ENCODE data around the gene GRM1.

GRM1 gene

GRCh38 chr6:146041282-146041681 lies 12.4 kb downstream of the GRM1 start:
- Histone ChIP-seq H3K4me1 (ENCODE audit: control insufficient read depth in 5 of 5, insufficient read depth in 5 of 5, low read length in 5 of 5) (no peaks in the 10 kb centered on the region), H3K27ac (ENCODE audit: low read depth, low read length) (no peak overlapping the region), H3K9ac (ENCODE audit: low read length in 5 of 5) (no peak overlapping the region), H3K27me3 (ENCODE audit: control insufficient read depth in 5 of 5, insufficient read depth in 4 of 5, low read length in 5 of 5) (no peaks in the 10 kb centered on the region), H3K4me3 (ENCODE audit: low read depth in 1 of 5, low read length in 5 of 5) (no peak overlapping the region), H3K9me3 (ENCODE audit: control insufficient read depth in 5 of 5, low read length in 5 of 5) (peaks cover 0 to 25% (median 16%) of the 10 kb centered on the region in 5 donors), H3K36me3 (ENCODE audit: control insufficient read depth in 5 of 5, insufficient read depth in 5 of 5, low read length in 5 of 5) (no peaks in the 10 kb centered on the region)

DNA sequence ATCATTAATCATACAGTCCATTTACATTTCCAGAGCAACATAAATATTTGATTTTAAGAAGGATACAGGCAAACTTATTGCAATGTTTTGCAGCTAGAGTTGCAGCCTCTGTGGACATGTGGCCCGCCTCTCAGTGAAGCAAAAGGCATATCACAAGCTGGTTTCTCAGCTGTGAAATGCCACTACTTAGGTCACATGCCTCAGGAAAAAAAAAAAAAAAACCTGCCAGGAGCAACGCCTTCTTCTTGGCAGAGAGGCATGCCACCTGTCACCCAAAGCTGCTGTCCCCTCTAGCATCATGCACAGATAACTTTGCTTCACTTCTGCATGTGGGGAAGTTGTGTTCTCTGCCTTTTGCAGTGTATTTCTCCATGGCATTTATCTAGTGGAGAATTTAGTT lies 18.5 kb downstream of the GRM1 start:
- H3K9ac ChIP-seq (ENCODE audit: low read length in 5 of 5): no peak overlapping the region
- peaks cover 0 to 6% (median 0%) of the 10 kb centered on the region in 5 donors for H3K9me3 ChIP-seq (ENCODE audit: control insufficient read depth in 5 of 5, low read length in 5 of 5)
- no peaks in the 10 kb centered on the region for H3K36me3 ChIP-seq (ENCODE audit: control insufficient read depth in 5 of 5, insufficient read depth in 5 of 5, low read length in 5 of 5)
- H3K27me3 ChIP-seq (ENCODE audit: control insufficient read depth in 5 of 5, insufficient read depth in 4 of 5, low read length in 5 of 5): no peaks in the 10 kb centered on the region
- no peak overlapping the region for H3K4me3 ChIP-seq (ENCODE audit: low read depth in 1 of 5, low read length in 5 of 5)
- no peak overlapping the region for H3K27ac ChIP-seq (ENCODE audit: low read depth, low read length)
- no peaks in the 10 kb centered on the region for H3K4me1 ChIP-seq (ENCODE audit: control insufficient read depth in 5 of 5, insufficient read depth in 5 of 5, low read length in 5 of 5)

- Histone ChIP-seq H3K36me3 (ENCODE audit: control insufficient read depth in 5 of 5, insufficient read depth in 5 of 5, low read length in 5 of 5) (no peaks in the 10 kb centered on the region), H3K4me1 (ENCODE audit: control insufficient read depth in 5 of 5, insufficient read depth in 5 of 5, low read length in 5 of 5) (no peaks in the 10 kb centered on the region), H3K9me3 (ENCODE audit: control insufficient read depth in 5 of 5, low read length in 5 of 5) (peaks cover 0 to 6% (median 0%) of the 10 kb centered on the region in 5 donors), H3K4me3 (ENCODE audit: low read depth in 1 of 5, low read length in 5 of 5) (no peak overlapping the region), H3K27me3 (ENCODE audit: control insufficient read depth in 5 of 5, insufficient read depth in 4 of 5, low read length in 5 of 5) (no peaks in the 10 kb centered on the region), H3K27ac (ENCODE audit: low read depth, low read length) (no peak overlapping the region), H3K9ac (ENCODE audit: low read length in 5 of 5) (no peak overlapping the region)
These were observed 21.3 kb downstream of the GRM1 start for GRCh38 chr6:146050168-146050567.

- Histone ChIP-seq H3K9ac (ENCODE audit: low read length in 5 of 5) (no peak overlapping the region), H3K9me3 (ENCODE audit: control insufficient read depth in 5 of 5, low read length in 5 of 5) (no peaks in the 10 kb centered on the region), H3K27ac (ENCODE audit: low read depth, low read length) (no peak overlapping the region), H3K36me3 (ENCODE audit: control insufficient read depth in 5 of 5, insufficient read depth in 5 of 5, low read length in 5 of 5) (no peaks in the 10 kb centered on the region), H3K27me3 (ENCODE audit: control insufficient read depth in 5 of 5, insufficient read depth in 4 of 5, low read length in 5 of 5) (no peaks in the 10 kb centered on the region), H3K4me1 (ENCODE audit: control insufficient read depth in 5 of 5, insufficient read depth in 5 of 5, low read length in 5 of 5) (peaks cover 0 to 3% (median 0%) of the 10 kb centered on the region in 5 donors), H3K4me3 (ENCODE audit: low read depth in 1 of 5, low read length in 5 of 5) (no peak overlapping the region)
These were observed 27.6 kb downstream of the GRM1 start for GRCh38 chr6:146056506-146056905.

- Histone ChIP-seq H3K4me1 (ENCODE audit: control insufficient read depth in 5 of 5, insufficient read depth in 5 of 5, low read length in 5 of 5) (no peaks in the 10 kb centered on the region), H3K27me3 (ENCODE audit: control insufficient read depth in 5 of 5, insufficient read depth in 4 of 5, low read length in 5 of 5) (no peaks in the 10 kb centered on the region), H3K27ac (ENCODE audit: low read depth, low read length) (no peak overlapping the region), H3K4me3 (ENCODE audit: low read depth in 1 of 5, low read length in 5 of 5) (no peak overlapping the region), H3K36me3 (ENCODE audit: control insufficient read depth in 5 of 5, insufficient read depth in 5 of 5, low read length in 5 of 5) (no peaks in the 10 kb centered on the region), H3K9me3 (ENCODE audit: control insufficient read depth in 5 of 5, low read length in 5 of 5) (no peaks in the 10 kb centered on the region), H3K9ac (ENCODE audit: low read length in 5 of 5) (no peak overlapping the region)
These were observed 36.8 kb downstream of the GRM1 start for GRCh38 chr6:146065690-146066089.

DNA sequence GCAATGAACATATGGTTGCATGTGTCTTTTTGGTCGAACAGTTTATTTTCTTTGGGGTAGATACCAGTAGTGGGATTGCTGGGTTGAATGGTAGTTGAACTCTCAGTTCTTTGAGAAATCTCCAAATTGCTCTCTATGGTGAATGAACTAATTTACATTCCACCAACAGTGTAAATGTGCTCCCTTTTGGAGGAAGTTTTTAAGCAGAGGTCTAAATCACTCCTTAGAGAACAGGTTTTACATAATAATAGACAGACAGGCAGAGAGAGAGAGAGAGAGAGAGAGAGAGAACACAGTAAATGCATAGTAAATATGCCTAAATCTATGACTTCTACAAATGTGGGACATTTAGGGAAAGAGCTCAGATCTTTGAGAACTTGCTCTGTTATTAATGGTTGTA lies 37.6 kb downstream of the GRM1 start:
- H3K27ac ChIP-seq (ENCODE audit: low read depth, low read length): no peak overlapping the region
- no peaks in the 10 kb centered on the region for H3K9me3 ChIP-seq (ENCODE audit: control insufficient read depth in 5 of 5, low read length in 5 of 5)

GRCh38 chr6:146071781-146072180 lies 42.9 kb downstream of the GRM1 start:
- Histone ChIP-seq H3K36me3 (ENCODE audit: control insufficient read depth in 5 of 5, insufficient read depth in 5 of 5, low read length in 5 of 5) (no peaks in the 10 kb centered on the region), H3K4me3 (ENCODE audit: low read depth in 1 of 5, low read length in 5 of 5) (no peak overlapping the region), H3K4me1 (ENCODE audit: control insufficient read depth in 5 of 5, insufficient read depth in 5 of 5, low read length in 5 of 5) (no peaks in the 10 kb centered on the region), H3K9me3 (ENCODE audit: control insufficient read depth in 5 of 5, low read length in 5 of 5) (peaks cover 0 to 7% (median 3%) of the 10 kb centered on the region in 5 donors), H3K27me3 (ENCODE audit: control insufficient read depth in 5 of 5, insufficient read depth in 4 of 5, low read length in 5 of 5) (no peaks in the 10 kb centered on the region), H3K27ac (ENCODE audit: low read depth, low read length) (no peak overlapping the region), H3K9ac (ENCODE audit: low read length in 5 of 5) (no peak overlapping the region)

More for the DNA sequence above, 37.6 kb downstream of the GRM1 start:
- Histone ChIP-seq H3K36me3 (ENCODE audit: control insufficient read depth in 5 of 5, insufficient read depth in 5 of 5, low read length in 5 of 5) (no peaks in the 10 kb centered on the region), H3K4me3 (ENCODE audit: low read depth in 1 of 5, low read length in 5 of 5) (no peak overlapping the region), H3K9ac (ENCODE audit: low read length in 5 of 5) (no peak overlapping the region), H3K4me1 (ENCODE audit: control insufficient read depth in 5 of 5, insufficient read depth in 5 of 5, low read length in 5 of 5) (no peaks in the 10 kb centered on the region), H3K27me3 (ENCODE audit: control insufficient read depth in 5 of 5, insufficient read depth in 4 of 5, low read length in 5 of 5) (no peaks in the 10 kb centered on the region)

DNA sequence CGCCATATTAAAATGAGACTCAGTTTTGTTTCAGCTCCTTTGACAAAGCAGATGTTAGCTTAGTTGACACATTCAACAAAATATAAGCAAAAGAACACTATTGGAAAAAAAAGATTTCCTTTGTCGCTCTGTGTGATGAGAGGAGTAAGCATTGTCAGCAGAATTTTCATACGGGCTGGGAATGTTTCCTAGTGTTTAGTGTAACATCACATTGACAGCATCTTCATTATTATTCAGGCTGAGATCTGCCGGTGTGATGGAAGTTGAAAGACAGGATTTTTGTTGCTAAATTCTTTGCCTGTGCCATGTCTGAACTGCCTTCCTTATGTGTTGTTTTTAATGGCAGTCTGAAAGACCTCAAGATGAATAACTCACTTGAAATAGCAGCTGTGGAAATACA lies 49.1 kb downstream of the GRM1 start:
- Histone ChIP-seq H3K9ac (ENCODE audit: low read length in 5 of 5) (no peak overlapping the region), H3K9me3 (ENCODE audit: control insufficient read depth in 5 of 5, low read length in 5 of 5) (peaks cover 0 to 7% (median 3%) of the 10 kb centered on the region in 5 donors), H3K4me3 (ENCODE audit: low read depth in 1 of 5, low read length in 5 of 5) (no peak overlapping the region), H3K4me1 (ENCODE audit: control insufficient read depth in 5 of 5, insufficient read depth in 5 of 5, low read length in 5 of 5) (no peaks in the 10 kb centered on the region), H3K27me3 (ENCODE audit: control insufficient read depth in 5 of 5, insufficient read depth in 4 of 5, low read length in 5 of 5) (no peaks in the 10 kb centered on the region), H3K36me3 (ENCODE audit: control insufficient read depth in 5 of 5, insufficient read depth in 5 of 5, low read length in 5 of 5) (no peaks in the 10 kb centered on the region), H3K27ac (ENCODE audit: low read depth, low read length) (no peak overlapping the region)

- Histone ChIP-seq H3K4me3 (ENCODE audit: low read depth in 1 of 5, low read length in 5 of 5) (no peak overlapping the region), H3K27me3 (ENCODE audit: control insufficient read depth in 5 of 5, insufficient read depth in 4 of 5, low read length in 5 of 5) (no peaks in the 10 kb centered on the region), H3K36me3 (ENCODE audit: control insufficient read depth in 5 of 5, insufficient read depth in 5 of 5, low read length in 5 of 5) (no peaks in the 10 kb centered on the region), H3K9ac (ENCODE audit: low read length in 5 of 5) (no peak overlapping the region), H3K9me3 (ENCODE audit: control insufficient read depth in 5 of 5, low read length in 5 of 5) (no peaks in the 10 kb centered on the region), H3K4me1 (ENCODE audit: control insufficient read depth in 5 of 5, insufficient read depth in 5 of 5, low read length in 5 of 5) (no peaks in the 10 kb centered on the region), H3K27ac (ENCODE audit: low read depth, low read length) (no peak overlapping the region)
These were observed 58.5 kb downstream of the GRM1 start for GRCh38 chr6:146087386-146087785.

- Histone ChIP-seq H3K36me3 (ENCODE audit: control insufficient read depth in 5 of 5, insufficient read depth in 5 of 5, low read length in 5 of 5) (no peaks in the 10 kb centered on the region), H3K27ac (ENCODE audit: low read depth, low read length) (no peak overlapping the region), H3K27me3 (ENCODE audit: control insufficient read depth in 5 of 5, insufficient read depth in 4 of 5, low read length in 5 of 5) (no peaks in the 10 kb centered on the region), H3K4me1 (ENCODE audit: control insufficient read depth in 5 of 5, insufficient read depth in 5 of 5, low read length in 5 of 5) (no peaks in the 10 kb centered on the region), H3K9me3 (ENCODE audit: control insufficient read depth in 5 of 5, low read length in 5 of 5) (no peaks in the 10 kb centered on the region), H3K4me3 (ENCODE audit: low read depth in 1 of 5, low read length in 5 of 5) (no peak overlapping the region), H3K9ac (ENCODE audit: low read length in 5 of 5) (no peak overlapping the region)
These were observed 61.6 kb downstream of the GRM1 start for GRCh38 chr6:146090474-146090873.
